HEK293T (cell line): ENCODE data around the gene DZANK1.
"Not testable (repeated sequence)": the region's sequence is repeated elsewhere in the genome, so short reads cannot be mapped to it uniquely, and the experiment has no call there.

Experiments used
- CTCF ChIA-PET: fragments of 350-600 bp; formaldehyde crosslinking; extraction: SDS; loops from one replicate; lab custom pipeline; 2021; ENCODE audit warnings: antibody characterized with exemption, inconsistent platforms; lab: Yijun Ruan, JAX
- POLR2A ChIA-PET: fragments of 350-600 bp; formaldehyde crosslinking; extraction: SDS; loops from one replicate; lab custom pipeline; 2020; ENCODE audit warnings: antibody characterized with exemption, inconsistent platforms; lab: Yijun Ruan, JAX
- DNase-seq: peaks from one replicate; pipeline ENCODE4 v3.0.0; 2012; ENCODE audit warnings: mixed read lengths; ENCODE audit errors: extremely low spot score
- BHLHE40 ChIP-seq: fragments of 450-650 bp; IDR thresholded peaks from 2 replicates; pipeline ENCODE4 v1.6.1; 2016; ENCODE audit warnings: mild to moderate bottlenecking, moderate library complexity, borderline replicate concordance
- CTBP1 ChIP-seq: fragments of 450-650 bp; IDR thresholded peaks from 2 replicates; pipeline ENCODE4 v1.6.1; 2016; ENCODE audit warnings: borderline replicate concordance
- ELF4 ChIP-seq: fragments of 450-650 bp; IDR thresholded peaks from 2 replicates; pipeline ENCODE4 v1.6.1; 2017; ENCODE audit warnings: antibody characterized with exemption
- FOXA1 ChIP-seq: fragments of 450-650 bp; IDR thresholded peaks from 2 replicates; pipeline ENCODE4 v1.6.1; 2016; ENCODE audit warnings: mild to moderate bottlenecking
- FOXK2 ChIP-seq: fragments of 450-650 bp; IDR thresholded peaks from 2 replicates; pipeline ENCODE4 v1.6.1; 2016; ENCODE audit warnings: mild to moderate bottlenecking
- FOXM1 ChIP-seq: fragments of 450-650 bp; IDR thresholded peaks from 2 replicates; pipeline ENCODE4 v1.6.1; 2017; ENCODE audit warnings: mild to moderate bottlenecking, borderline replicate concordance
- HDGF ChIP-seq: fragments of 450-650 bp; IDR thresholded peaks from 2 replicates; pipeline ENCODE4 v1.6.1; 2017; ENCODE audit warnings: antibody characterized with exemption, borderline replicate concordance
- L3MBTL2 ChIP-seq: fragments of 450-650 bp; conservative IDR thresholded peaks from 2 replicates; pipeline ENCODE4 v1.6.1; 2016; ENCODE audit warnings: mild to moderate bottlenecking
- LEF1 ChIP-seq: fragments of 450-650 bp; IDR thresholded peaks from 2 replicates; pipeline ENCODE4 v1.6.1; 2017; ENCODE audit warnings: mild to moderate bottlenecking, borderline replicate concordance
- NFRKB ChIP-seq: fragments of 450-650 bp; IDR thresholded peaks from 2 replicates; pipeline ENCODE4 v1.6.1; 2016; ENCODE audit warnings: mild to moderate bottlenecking, moderate library complexity
- SP1 ChIP-seq: fragments of 450-650 bp; IDR thresholded peaks from 2 replicates; pipeline ENCODE4 v1.6.1; 2017
- SUZ12 ChIP-seq: fragments of 450-650 bp; IDR thresholded peaks from 2 replicates; pipeline ENCODE4 v1.6.1; 2016; ENCODE audit warnings: mild to moderate bottlenecking
- TARDBP ChIP-seq: fragments of 450-650 bp; IDR thresholded peaks from 2 replicates; pipeline ENCODE4 v1.6.1; 2016
- ZNF384 ChIP-seq: fragments of 450-650 bp; IDR thresholded peaks from 2 replicates; pipeline ENCODE4 v1.6.1; 2016
- TF ChIP-seq, protein P1 (sequence below): fragments of 450-650 bp; IDR thresholded peaks from 2 replicates; pipeline ENCODE4 v1.6.1; 2016

Gene DZANK1

DNA sequence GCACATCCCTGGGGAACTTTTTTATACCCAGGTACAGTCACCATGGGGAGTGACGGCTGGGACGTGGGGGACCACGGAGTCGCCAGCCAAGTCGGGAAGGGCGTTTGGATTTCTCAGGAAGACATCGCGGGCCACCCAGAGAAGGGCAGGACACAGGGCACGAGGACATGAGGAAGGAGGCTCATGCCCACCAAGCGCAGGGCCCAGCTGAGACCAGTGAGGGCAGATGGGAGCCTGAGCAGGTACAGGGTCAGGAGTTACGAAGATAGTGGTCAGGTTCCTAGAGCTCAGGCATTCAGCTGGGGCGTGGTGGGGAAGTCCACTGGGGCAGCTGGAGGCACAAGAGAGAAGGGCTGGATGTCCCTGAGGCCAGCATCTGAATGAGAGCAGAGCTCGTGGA, 103.9 kb downstream of the DZANK1 start:
- ChIA-PET CTCF (no interaction called here), POLR2A (interaction anchor here (0.6 kb wide), 1 partner anchor 145 kb away, joined by 3 read pairs; the partner anchor contains the start of gene SEC23B)
- DNase-seq = no peak
- TF ChIP-seq NFRKB (no peak), L3MBTL2 (no peak), SUZ12 (no peak), FOXA1 (no peak), SP1 (no peak), TARDBP (no peak), LEF1 (no peak), CTBP1 (no peak), FOXK2 (no peak), ZNF384 (no peak), FOXM1 (no peak), HDGF (no peak), BHLHE40 (no peak), ELF4 (no peak)
- TF ChIP-seq, protein P1, sequence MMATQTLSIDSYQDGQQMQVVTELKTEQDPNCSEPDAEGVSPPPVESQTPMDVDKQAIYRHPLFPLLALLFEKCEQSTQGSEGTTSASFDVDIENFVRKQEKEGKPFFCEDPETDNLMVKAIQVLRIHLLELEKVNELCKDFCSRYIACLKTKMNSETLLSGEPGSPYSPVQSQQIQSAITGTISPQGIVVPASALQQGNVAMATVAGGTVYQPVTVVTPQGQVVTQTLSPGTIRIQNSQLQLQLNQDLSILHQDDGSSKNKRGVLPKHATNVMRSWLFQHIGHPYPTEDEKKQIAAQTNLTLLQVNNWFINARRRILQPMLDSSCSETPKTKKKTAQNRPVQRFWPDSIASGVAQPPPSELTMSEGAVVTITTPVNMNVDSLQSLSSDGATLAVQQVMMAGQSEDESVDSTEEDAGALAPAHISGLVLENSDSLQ = no peak

DNA sequence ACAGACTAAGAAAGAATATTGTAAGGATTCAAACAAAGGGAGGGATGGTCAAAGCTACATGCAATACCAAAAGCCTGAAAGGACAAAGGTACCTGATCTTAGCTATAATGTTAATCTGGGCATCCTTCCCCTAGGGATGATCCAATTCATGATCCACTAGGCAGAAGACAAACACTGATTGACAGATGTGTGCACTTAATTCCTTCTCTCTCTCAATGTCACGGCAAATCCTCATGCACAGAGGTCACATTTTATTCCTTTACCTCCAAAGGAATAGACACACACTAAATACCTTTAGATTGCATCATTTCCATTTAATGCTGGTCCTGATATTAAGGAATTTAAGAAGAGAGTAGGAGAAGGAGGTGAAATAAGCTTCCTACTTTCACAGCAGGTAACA, 105.2 kb downstream of the DZANK1 start:
- TF ChIP-seq LEF1 (no peak), BHLHE40 (no peak), SUZ12 (no peak), CTBP1 (no peak)
- ChIA-PET POLR2A (no interaction called here), CTCF (interaction anchor here (0.6 kb wide), 1 partner anchor 268 kb away, joined by 5 read pairs; no protein-coding TSS in a partner anchor)
- DNase-seq = no peak

DNA sequence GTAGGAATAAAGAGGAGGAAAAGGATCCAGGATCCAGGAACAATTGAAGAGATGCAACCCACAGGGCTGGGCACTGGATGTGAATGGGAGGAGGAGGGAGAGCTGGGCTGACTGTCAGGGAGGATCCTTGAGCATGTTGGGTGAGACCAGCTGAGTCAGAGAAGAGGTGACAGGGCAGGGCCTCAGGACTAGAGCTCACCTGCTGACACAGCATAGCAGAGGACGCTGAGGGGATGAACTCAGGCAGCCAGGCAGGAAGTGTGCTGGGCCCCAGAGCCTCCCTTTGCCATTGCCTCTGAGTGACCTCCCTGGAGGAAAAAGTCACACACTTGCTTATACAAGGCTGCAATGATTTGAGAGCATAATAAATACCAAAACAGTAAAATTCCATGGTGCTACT, 106.2 kb downstream of the DZANK1 start:
- no peak for DNase-seq
- POLR2A ChIA-PET = no interaction called here
- no peak for TF ChIP-seq FOXK2
- TF ChIP-seq FOXA1 = no peak
- no peak for TF ChIP-seq BHLHE40
- TF ChIP-seq LEF1 = no peak
- TF ChIP-seq ELF4 = no peak
- TF ChIP-seq NFRKB = no peak
- no peak for TF ChIP-seq L3MBTL2
- TF ChIP-seq SP1 = no peak
- TF ChIP-seq, protein P1 = no peak
- CTCF ChIA-PET = no interaction called here

DNA sequence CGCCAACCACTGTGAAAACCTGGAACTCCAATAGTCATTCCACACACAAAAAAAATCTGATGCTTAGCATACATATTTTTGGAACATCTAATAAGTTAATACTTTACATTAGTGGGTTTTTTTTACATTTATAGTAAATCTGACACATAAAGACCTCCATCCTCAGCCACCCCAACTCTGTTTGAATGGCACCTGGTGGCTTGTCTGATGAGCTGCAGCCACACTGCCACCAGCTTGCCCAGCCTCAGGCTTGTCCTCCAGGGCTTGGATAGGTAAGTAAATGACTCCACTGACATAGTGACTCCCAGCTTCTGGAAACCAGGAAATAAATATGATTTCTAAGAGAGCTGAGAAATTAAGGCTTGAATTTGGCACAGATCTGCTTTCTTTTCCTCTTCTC, 107.0 kb downstream of the DZANK1 start:
- CTCF ChIA-PET = no interaction called here

DNA sequence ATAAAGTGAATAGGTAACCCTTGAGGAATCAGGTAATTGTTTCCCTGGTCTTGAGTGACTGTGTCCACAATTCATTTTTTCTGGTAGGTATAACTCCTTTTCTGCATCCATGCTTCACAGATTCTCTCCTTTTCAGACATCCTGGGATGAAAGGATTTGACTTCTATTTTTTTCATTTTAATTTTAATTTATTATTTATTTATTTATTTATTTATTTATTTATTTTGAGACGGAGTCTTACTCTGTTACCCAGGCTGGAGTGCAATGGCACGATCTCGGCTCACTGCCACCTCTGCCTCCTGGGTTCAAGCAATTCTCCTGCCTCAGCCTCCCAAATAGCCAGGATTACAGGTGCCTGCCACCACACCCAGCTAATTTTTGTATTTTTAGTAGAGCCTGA, 117.1 kb downstream of the DZANK1 start:
- DNase-seq, POLR2A ChIA-PET, CTCF ChIA-PET: not testable (repeated sequence)

More for the DNA sequence above, 107.0 kb downstream of the DZANK1 start:
- POLR2A ChIA-PET = no interaction called here
- TF ChIP-seq FOXM1 (no peak), L3MBTL2 (no peak), TARDBP (no peak), BHLHE40 (no peak)
- TF ChIP-seq, protein P1 = no peak
- no peak for DNase-seq
